ENCODE results near the gene UBE2I.

The UBE2I gene

GRCh38 chr16:1330260-1330914 lies 21.0 kb downstream of the UBE2I start:
- DNase-seq (ENCODE audit: low read depth, low spot score), result no peak

GRCh38 chr16:1330931-1331711 lies 21.7 kb downstream of the UBE2I start:
- no peak for DNase-seq (ENCODE audit: low read depth, low spot score)

- DNase-seq (ENCODE audit: low read depth, low spot score), result no peak
These were observed 22.5 kb downstream of the UBE2I start for GRCh38 chr16:1331712-1332617.

- DNase-seq (ENCODE audit: low read depth, low spot score), result no peak
These were observed 23.2 kb downstream of the UBE2I start for GRCh38 chr16:1332618-1333148.

- no peak for DNase-seq (ENCODE audit: low read depth, low spot score)
These were observed 23.8 kb downstream of the UBE2I start, which contains the start of gene BAIAP3 for GRCh38 chr16:1333149-1333812. BAIAP3 (plus strand) TSS chr16:1333645; CDS start chr16:1338550, 4,905 bp downstream.

GRCh38 chr16:1333854-1334700 lies 24.6 kb downstream of the UBE2I start:
- DNase-seq (ENCODE audit: low read depth, low spot score), result no peak

GRCh38 chr16:1334739-1335138 lies 25.3 kb downstream of the UBE2I start:
- DNase-seq (ENCODE audit: low read depth, low spot score), result no peak

- no peak for DNase-seq (ENCODE audit: low read depth, low spot score)
These were observed 26.0 kb downstream of the UBE2I start for GRCh38 chr16:1335211-1335971.

- no peak for DNase-seq (ENCODE audit: low read depth, low spot score)
These were observed 26.6 kb downstream of the UBE2I start for GRCh38 chr16:1335996-1336395.

- DNase-seq (ENCODE audit: low read depth, low spot score), result no peak
These were observed 27.2 kb downstream of the UBE2I start for GRCh38 chr16:1336619-1337018.

- no peak for DNase-seq (ENCODE audit: low read depth, low spot score)
These were observed 28.1 kb downstream of the UBE2I start for GRCh38 chr16:1337486-1337885.

- DNase-seq (ENCODE audit: low read depth, low spot score), result no peak
These were observed 28.8 kb downstream of the UBE2I start for GRCh38 chr16:1338119-1338730.

GRCh38 chr16:1338855-1339675 lies 29.6 kb downstream of the UBE2I start:
- DNase-seq (ENCODE audit: low read depth, low spot score), result no peak

- no peak for DNase-seq (ENCODE audit: low read depth, low spot score)
These were observed 31.5 kb downstream of the UBE2I start for GRCh38 chr16:1340730-1341494.

- no peak for DNase-seq (ENCODE audit: low read depth, low spot score)
These were observed 32.3 kb downstream of the UBE2I start for GRCh38 chr16:1341495-1342420.
